H1 (cell line): ENCODE measurements around the gene IKZF3. TPM values are rescaled to one million over a fixed set of nuclear protein-coding genes. Genes with fewer than 3 reads are reported as not detected.

Experiments
- CTCF ChIA-PET: fragments of 300-600 bp; sonication (Branson Sonifier 250); formaldehyde crosslinking; loops from one replicate; lab custom pipeline; 2021; ENCODE audit not compliant: partially characterized antibody; lab: Charles Lee
- POLR2A ChIA-PET: fragments of 300-600 bp; sonication (Branson Sonifier 250); formaldehyde crosslinking; loops from one replicate; lab custom pipeline; 2021; ENCODE audit warnings: inconsistent platforms; ENCODE audit not compliant: partially characterized antibody; lab: Charles Lee
- DNase-seq, 2 experiments: peaks; one replicate each; pipeline versions ENCODE4 v3.0.0 to v3.0.0-alpha.2; 2010 to 2022; ENCODE audit warnings: low spot score in 2 of 2, low read depth in 1 of 2, mixed read lengths in 1 of 2
- FAIRE-seq: peaks from 2 replicates; lab custom pipeline; 2011; peaks lifted over from hg19 to GRCh38; lab: Jason Lieb, UNC
- H2AFZ ChIP-seq: 2 replicates; pipeline ENCODE4 v1.8.1; 2012; ENCODE audit warnings: low read length, inconsistent platforms
- H2AK5ac ChIP-seq: 2 replicates; pipeline ENCODE4 v1.6.1; 2013; ENCODE audit warnings: low read depth, low read length
- H2BK120ac ChIP-seq: replicated peaks from 2 replicates; pipeline ENCODE3; 2013; ENCODE audit warnings: low read depth, low read length, inconsistent platforms
- H2BK12ac ChIP-seq: 2 replicates; pipeline ENCODE4 v1.6.1; 2013; ENCODE audit warnings: low read depth, low read length
- H2BK15ac ChIP-seq: 2 replicates; pipeline ENCODE4 v1.6.1; 2013; ENCODE audit warnings: low read length
- H2BK20ac ChIP-seq: 2 replicates; pipeline ENCODE4 v1.6.1; 2013; ENCODE audit warnings: low read length
- H2BK5ac ChIP-seq: 2 replicates; pipeline ENCODE4 v1.6.1; 2013; ENCODE audit warnings: low read depth, low read length
- H3K14ac ChIP-seq: 2 replicates; pipeline ENCODE4 v1.6.1; 2013; ENCODE audit warnings: inconsistent platforms; ENCODE audit not compliant: insufficient read length
- H3K18ac ChIP-seq: 2 replicates; pipeline ENCODE4 v1.6.1; 2013; ENCODE audit warnings: low read length; ENCODE audit errors: extremely low read depth
- H3K23ac ChIP-seq: 2 replicates; pipeline ENCODE4 v1.6.1; 2013; ENCODE audit warnings: inconsistent platforms; ENCODE audit not compliant: insufficient read length
- H3K23me2 ChIP-seq: 2 replicates; pipeline ENCODE4 v1.6.1; 2013; ENCODE audit warnings: low read depth, low read length
- H3K27ac ChIP-seq: 2 replicates; pipeline ENCODE4 v1.6.1; 2011; ENCODE audit warnings: low read depth, low read length, inconsistent platforms
- H3K27me3 ChIP-seq, 4 experiments: replicated peaks in 1 of 4; 1 replicate in 1 of 4; 2 replicates in 3 of 4; pipeline versions ENCODE4 v1.6.1 to v1.8.1; 2011 to 2013; ENCODE audit warnings: low read length in 3 of 4, mild to moderate bottlenecking in 3 of 4, inconsistent platforms in 2 of 4, mixed read lengths in 2 of 4, moderate library complexity in 1 of 4; ENCODE audit not compliant: control insufficient read depth in 3 of 4, insufficient read depth in 3 of 4; ENCODE audit errors: extremely low read depth in 1 of 4
- H3K36me3 ChIP-seq, 4 experiments: 2 replicates each; pipeline versions ENCODE4 v1.6.1 to v1.8.1; 2011 to 2013; ENCODE audit warnings: mild to moderate bottlenecking in 4 of 4, low read length in 3 of 4, moderate library complexity in 2 of 4, control low read depth in 1 of 4, inconsistent platforms in 1 of 4; ENCODE audit not compliant: insufficient read depth in 4 of 4, control insufficient read depth in 2 of 4
- H3K4ac ChIP-seq: replicated peaks from 2 replicates; pipeline ENCODE3; 2013; ENCODE audit warnings: low read length, low read depth, mixed read lengths, inconsistent platforms; ENCODE audit not compliant: insufficient read length
- H3K4me1 ChIP-seq, 4 experiments: replicated peaks in 1 of 4; 1 replicate in 1 of 4; 2 replicates in 3 of 4; pipeline versions ENCODE4 v1.6.1 to v1.8.1; 2011 to 2013; ENCODE audit warnings: low read length in 3 of 4, inconsistent platforms in 2 of 4, mixed read lengths in 1 of 4; ENCODE audit not compliant: insufficient read depth in 4 of 4, control insufficient read depth in 3 of 4
- H3K4me2 ChIP-seq, 2 experiments: 2 replicates each; pipeline versions ENCODE4 v1.6.1 to v1.8.1; 2011 to 2013; ENCODE audit warnings: low read depth in 2 of 2, low read length in 2 of 2, control low read depth in 1 of 2, inconsistent platforms in 1 of 2, mild to moderate bottlenecking in 1 of 2; ENCODE audit not compliant: insufficient read depth in 1 of 2
- H3K4me3 ChIP-seq, 4 experiments: fragments of 200-600, 300-600 bp in 1 of 4; sonication (generic), shearing (Covaris generic), sonication (Bioruptor Twin) in 1 of 4; 2 replicates each; pipeline versions ENCODE4 v1.5.1 to v1.8.1; 2011 to 2016; ENCODE audit warnings: low read length in 4 of 4, low read depth in 3 of 4, control low read depth in 2 of 4, inconsistent platforms in 2 of 4, mild to moderate bottlenecking in 2 of 4, mixed read lengths in 1 of 4, moderate library complexity in 1 of 4; ENCODE audit not compliant: insufficient read depth in 2 of 4; ENCODE audit errors: extremely low read depth in 1 of 4
- H3K56ac ChIP-seq: replicated peaks from 2 replicates; pipeline ENCODE3; 2013; ENCODE audit warnings: low read depth, mild to moderate bottlenecking, mixed read lengths, low read length, inconsistent platforms; ENCODE audit not compliant: insufficient read length
- H3K79me1 ChIP-seq: 2 replicates; pipeline ENCODE4 v1.6.1; 2013; ENCODE audit warnings: low read depth, low read length, control low read depth
- H3K79me2 ChIP-seq, 2 experiments: 2 replicates each; pipeline versions ENCODE4 v1.6.1 to v1.8.1; 2012 to 2013; ENCODE audit warnings: low read length in 2 of 2, mild to moderate bottlenecking in 2 of 2, inconsistent platforms in 1 of 2; ENCODE audit not compliant: insufficient read depth in 2 of 2, control insufficient read depth in 1 of 2
- H3K9ac ChIP-seq, 4 experiments: replicated peaks in 1 of 4; 1 replicate in 1 of 4; 2 replicates in 3 of 4; pipeline versions ENCODE4 v1.6.1 to v1.8.1; 2011 to 2013; ENCODE audit warnings: low read depth in 3 of 4, low read length in 3 of 4, control low read depth in 2 of 4, mild to moderate bottlenecking in 2 of 4, moderate library complexity in 2 of 4, inconsistent platforms in 1 of 4; ENCODE audit errors: extremely low read depth in 1 of 4
- H3K9me3 ChIP-seq, 2 experiments: 2 replicates each; pipeline versions ENCODE4 v1.6.1 to v1.8.1; 2012 to 2013; ENCODE audit warnings: mild to moderate bottlenecking in 2 of 2, moderate library complexity in 2 of 2, control low read depth in 1 of 2, inconsistent platforms in 1 of 2, low read depth in 1 of 2, low read length in 1 of 2, mixed read lengths in 1 of 2; ENCODE audit not compliant: insufficient read depth in 2 of 2
- H4K20me1 ChIP-seq, 2 experiments: replicated peaks in 1 of 2; 2 replicates each; pipeline versions ENCODE3 to v1.8.1; 2011 to 2013; ENCODE audit warnings: inconsistent platforms in 2 of 2, low read length in 2 of 2, mild to moderate bottlenecking in 1 of 2; ENCODE audit not compliant: insufficient read depth in 2 of 2, control insufficient read depth in 1 of 2
- H4K5ac ChIP-seq: 2 replicates; pipeline ENCODE4 v1.6.1; 2013; ENCODE audit warnings: low read length, low read depth, mixed read lengths, inconsistent platforms; ENCODE audit not compliant: insufficient read length
- H4K8ac ChIP-seq: 2 replicates; pipeline ENCODE4 v1.8.0; 2013; ENCODE audit warnings: mild to moderate bottlenecking, moderate library complexity, low read length, inconsistent platforms; ENCODE audit not compliant: insufficient read depth; ENCODE audit errors: extremely low read depth
- H4K91ac ChIP-seq: replicated peaks from 2 replicates; pipeline ENCODE3; 2013; ENCODE audit warnings: low read length, mixed read lengths, inconsistent platforms; ENCODE audit not compliant: insufficient read length
- CBX8 ChIP-seq: fragments of 300-800, 300-1000 bp; sonication (generic); IDR thresholded peaks from 2 replicates; pipeline ENCODE4 v1.7.1; 2016; ENCODE audit warnings: low read depth, low read length, borderline replicate concordance
- EP300 ChIP-seq, 2 experiments: IDR thresholded peaks; 1 replicate in 1 of 2; 2 replicates in 1 of 2; pipeline ENCODE4 v1.6.1; 2011 to 2012; ENCODE audit warnings: low read depth in 2 of 2, low read length in 2 of 2, mild to moderate bottlenecking in 2 of 2, borderline replicate concordance in 1 of 2, inconsistent platforms in 1 of 2, moderate library complexity in 1 of 2
- JUND ChIP-seq: IDR thresholded peaks from 2 replicates; pipeline ENCODE4 v1.6.1; 2011; ENCODE audit warnings: mild to moderate bottlenecking, improper control_type of control experiment, low read length
- KDM1A ChIP-seq: fragments of 200-600, 300-600 bp; sonication (generic); IDR thresholded peaks from 2 replicates; pipeline ENCODE4 v1.7.1; 2016; ENCODE audit warnings: mild to moderate bottlenecking, low read length, borderline replicate concordance
- NRF1 ChIP-seq: IDR thresholded peaks from 2 replicates; pipeline ENCODE4 v1.6.1; 2011; ENCODE audit warnings: mild to moderate bottlenecking, low read depth, low read length, improper control_type of control experiment
- POLR2AphosphoS5 ChIP-seq: IDR thresholded peaks from 2 replicates; pipeline ENCODE4 v1.6.1; 2011; ENCODE audit warnings: low read depth, low read length
- POU5F1 ChIP-seq: IDR thresholded peaks from 2 replicates; pipeline ENCODE4 v1.6.1; 2011; ENCODE audit warnings: low read depth, mild to moderate bottlenecking, low read length, moderate library complexity
- RAD21 ChIP-seq, 2 experiments: IDR thresholded peaks in 1 of 2; conservative IDR thresholded peaks in 1 of 2; 2 replicates each; pipeline ENCODE4 v1.6.1; 2011; ENCODE audit warnings: low read depth in 2 of 2, low read length in 2 of 2, improper control_type of control experiment in 1 of 2, inconsistent platforms in 1 of 2, mild to moderate bottlenecking in 1 of 2, moderate library complexity in 1 of 2
- SIRT6 ChIP-seq: IDR thresholded peaks from one replicate; pipeline ENCODE4 v1.7.1; 2012; ENCODE audit warnings: low read length, inconsistent platforms
- SP2 ChIP-seq: IDR thresholded peaks from 2 replicates; pipeline ENCODE4 v1.6.1; 2012; ENCODE audit warnings: mild to moderate bottlenecking, low read length, inconsistent platforms
- SRF ChIP-seq: IDR thresholded peaks from 2 replicates; pipeline ENCODE4 v1.6.1; 2011; ENCODE audit warnings: mild to moderate bottlenecking, low read depth, low read length, moderate library complexity
- SUZ12 ChIP-seq: fragments of 200-600 bp; sonication (generic); IDR thresholded peaks from 2 replicates; pipeline ENCODE4 v1.6.1; 2012; ENCODE audit warnings: mild to moderate bottlenecking, inconsistent platforms, low read length, moderate library complexity, mixed read lengths
- YY1 ChIP-seq: IDR thresholded peaks from 2 replicates; pipeline ENCODE4 v1.6.1; 2011; ENCODE audit warnings: low read depth, mild to moderate bottlenecking, low read length
- ZNF274 ChIP-seq: IDR thresholded peaks from 2 replicates; pipeline ENCODE4 v1.7.0; 2012; ENCODE audit warnings: low read length, borderline replicate concordance; ENCODE audit errors: extremely low read depth
- WGBS, 2 experiments: shearing (Covaris generic) in 1 of 2; methylation state at CpG; one replicate each; pipeline versions ENCODE4 v1.1.6 to v1.1.7; 2013 to 2015; ENCODE audit warnings: low lambda C conversion rate in 2 of 2, mixed read lengths in 2 of 2, inconsistent platforms in 1 of 2, low coverage in 1 of 2, missing lambda C conversion rate in 1 of 2; ENCODE audit not compliant: insufficient replicate concordance in 2 of 2, insufficient coverage in 1 of 2, insufficient read length in 1 of 2; ENCODE audit errors: extremely low coverage in 1 of 2, missing lambda C conversion rate in 1 of 2; 5-methylcytosine and 5-hydroxymethylcytosine counted together
- polyA plus RNA-seq, 7 experiments: library from polyadenylated mRNA; depleted of rRNA in 3 of 7; stranded (reverse) in 5 of 7; unstranded in 2 of 7; fragments of >200 nt in 5 of 7; fragments of 200-250 nt in 2 of 7; gene quantifications; 1 replicate in 5 of 7; 2 replicates in 1 of 7; 4 replicates in 1 of 7; pipeline versions ENCODE4 v1.2.1 to v1.2.3, GENCODE V29; 2011 to 2013; ENCODE audit warnings: missing spikeins in 2 of 7, mixed read lengths in 2 of 7
- total RNA-seq: library from RNA; stranded (reverse); fragmentation: NEBNext Ultra II Directional; extraction: Animal tissue kit (Norgen Biotek cat#: 25700); gene quantifications from 2 replicates; pipeline ENCODE4 v1.2.1, GENCODE V29; 2021

The IKZF3 gene
- total and polyA plus RNA-seq, 2 of the 8 experiments (the other 6 are each of a cell fraction or from before 2014, with no cell fraction given), result 0.23 to 0.56 TPM

- Histone ChIP-seq H3K14ac (no peak overlapping the region), H4K91ac (no peak overlapping the region), H3K9me3 (no peaks in the 10 kb centered on the region), H3K4me1 (peaks cover 0 to 17% (median 11%) of the 10 kb centered on the region in 4 experiments; a peak in 6 of 7 replicates), H3K9ac (no peak overlapping the region), H3K27ac (no peak overlapping the region), H3K23ac (no peak overlapping the region), H3K79me2 (no peaks in the 10 kb centered on the region), H3K27me3 (no peaks in the 10 kb centered on the region), H3K79me1 (no peaks in the 10 kb centered on the region; the same call in 1 of the 2 replicates), H3K18ac (no peak overlapping the region), H4K5ac (no peak overlapping the region), H2BK12ac (no peak overlapping the region), H2BK120ac (no peak overlapping the region), H2BK15ac (no peak overlapping the region), H3K4me3 (no peak overlapping the region), H3K4ac (no peak overlapping the region), H2BK5ac (no peak overlapping the region), H3K56ac (no peak overlapping the region), H2AFZ (no peak overlapping the region), H2AK5ac (no peak overlapping the region), H2BK20ac (no peak overlapping the region), H3K4me2 (no peak overlapping the region), H4K8ac (no peak overlapping the region; the same call in 1 of the 2 replicates), H4K20me1 (no peaks in the 10 kb centered on the region), H3K36me3 (peaks cover 4 to 38% (median 28%) of the 10 kb centered on the region in 4 experiments; a peak in 6 of 8 replicates), H3K23me2 (no peaks in the 10 kb centered on the region)
- ChIA-PET CTCF (interaction anchor here (1.0 to 1.5 kb wide), 2 partner anchors 17 to 126 kb away, joined by 3 to 5 read pairs; partner anchors contain the start of gene MIEN1), POLR2A (interaction anchor here (1.1 to 1.7 kb wide), 4 partner anchors 18 to 126 kb away, joined by 3 to 4 read pairs (median 4); no protein-coding TSS in a partner anchor)
- no peak for TF ChIP-seq YY1
- no peak for TF ChIP-seq KDM1A
- no peak for TF ChIP-seq POLR2AphosphoS5
- no peak for TF ChIP-seq CBX8
- no peak for TF ChIP-seq JUND
- TF ChIP-seq SP2, result no peak
- no peak for TF ChIP-seq RAD21 (IDR thresholded peaks at IDR 0.05 in 1 of 2, conservative IDR thresholded peaks at IDR 0.05 in 1 of 2; ENCODE audit: low read depth in 2 of 2, low read length in 2 of 2)
- no peak for TF ChIP-seq NRF1
- no peak for TF ChIP-seq EP300 (IDR thresholded peaks at IDR 0.05; ENCODE audit: borderline replicate concordance in 1 of 2, low read depth in 2 of 2, low read length in 2 of 2)
- TF ChIP-seq SUZ12, result no peak
- no peak for TF ChIP-seq ZNF274
- TF ChIP-seq POU5F1, result no peak
- no peak for TF ChIP-seq SRF
- TF ChIP-seq SIRT6, result no peak
- DNase-seq, result no peak
- WGBS, 2 experiments, result 91% methylated on average over 4 of the region's 4 CpGs; no CpG with 5 or more reads in 1 of the 2 experiments
- FAIRE-seq, result no peak
These were observed 116.4 kb downstream of the IKZF3 start for GRCh38 chr17:39747745-39748144.
